DMS53 treated with DMSO at 0.1 percent for 48 hours (cell line): ENCODE data around the gene RPTOR.

Source experiments
- DNase-seq: peaks from one replicate; lab custom pipeline; 2025; ENCODE audit not compliant: unreplicated experiment; lab: John Stamatoyannopoulos, UW

Gene RPTOR

GRCh38 chr17:80998118-80998747 lies 453.6 kb downstream of the RPTOR start:
- no peak for DNase-seq

DNA sequence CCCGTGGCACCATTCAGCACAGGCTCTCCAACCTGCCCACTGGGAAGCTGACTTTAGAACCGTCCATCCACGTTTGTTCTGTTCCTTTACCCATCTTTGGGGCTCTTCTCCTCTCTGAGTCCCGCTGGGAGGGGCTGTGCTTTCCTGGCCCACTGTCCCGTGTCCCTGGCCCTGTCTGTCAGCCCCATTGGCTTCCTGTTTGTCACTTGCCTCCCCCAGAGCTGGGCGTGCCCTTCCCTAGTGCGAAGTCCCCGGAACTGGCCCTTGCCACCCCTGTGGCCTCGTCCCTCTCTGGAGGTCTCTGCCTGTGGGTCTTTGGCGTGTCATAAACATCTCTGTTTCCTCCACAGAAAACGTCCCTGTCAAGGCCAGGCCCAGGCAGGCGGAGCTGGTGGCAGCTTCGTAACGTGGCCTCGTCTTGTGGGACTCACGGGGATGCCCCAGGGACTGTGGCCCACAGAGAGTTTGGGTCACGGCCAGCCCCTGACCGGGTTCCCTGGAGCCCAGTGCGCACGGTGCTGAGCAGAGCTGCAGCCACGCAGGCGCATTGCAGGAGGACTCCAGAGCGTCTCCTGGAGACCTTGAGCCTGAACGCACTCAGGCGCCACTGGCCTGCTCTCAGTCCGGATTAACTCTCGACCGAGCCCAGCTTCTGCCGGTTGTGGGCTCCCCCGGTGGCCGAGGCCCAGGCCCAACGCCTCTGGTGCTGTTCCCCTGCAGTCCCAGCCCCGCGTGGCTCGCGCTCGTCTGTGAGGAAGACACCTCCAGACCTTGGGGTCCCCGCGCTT lies 454.3 kb downstream of the RPTOR start:
- DNase-seq, result no peak

DNA sequence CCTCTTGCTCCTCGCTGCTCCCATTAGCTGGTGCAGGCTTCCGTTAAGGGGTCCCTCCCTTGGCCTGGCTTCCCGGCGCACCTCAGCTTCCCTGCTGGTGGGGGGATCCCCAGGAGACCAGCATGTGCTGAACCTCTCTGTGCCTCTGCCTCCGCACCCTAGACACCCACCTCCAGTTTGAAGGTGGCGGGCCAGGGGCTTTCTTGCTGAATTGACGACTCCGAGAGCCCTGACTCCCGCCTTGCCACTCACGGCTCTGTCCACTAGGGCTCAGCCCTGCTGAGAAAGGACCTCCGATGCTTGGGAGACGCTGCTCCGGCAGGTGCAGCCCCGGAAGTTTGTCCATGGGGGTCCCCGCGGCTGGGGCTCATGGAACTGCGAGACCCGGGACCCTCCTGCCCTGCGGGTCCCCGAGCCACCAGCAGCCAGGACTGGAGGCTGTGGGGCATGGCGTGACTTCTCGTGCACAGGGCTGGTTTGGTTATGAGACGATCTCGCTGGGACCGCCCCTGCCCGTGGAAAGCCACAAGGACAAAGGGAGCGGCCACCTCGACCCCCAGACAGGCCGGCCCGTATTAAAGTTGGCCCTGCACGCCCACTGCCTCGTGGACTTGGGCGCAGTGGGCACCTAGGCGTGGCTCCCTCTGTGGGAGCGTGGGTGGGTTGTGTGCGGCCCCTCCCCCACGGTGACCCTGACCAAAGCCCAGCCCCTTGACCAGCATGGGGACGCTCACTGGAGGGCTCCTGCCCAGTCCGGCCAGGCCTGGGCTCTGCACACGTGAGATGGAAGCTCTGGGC lies 455.1 kb downstream of the RPTOR start:
- no peak for DNase-seq

GRCh38 chr17:81000334-81000630 lies 455.6 kb downstream of the RPTOR start:
- DNase-seq, result no peak

DNA sequence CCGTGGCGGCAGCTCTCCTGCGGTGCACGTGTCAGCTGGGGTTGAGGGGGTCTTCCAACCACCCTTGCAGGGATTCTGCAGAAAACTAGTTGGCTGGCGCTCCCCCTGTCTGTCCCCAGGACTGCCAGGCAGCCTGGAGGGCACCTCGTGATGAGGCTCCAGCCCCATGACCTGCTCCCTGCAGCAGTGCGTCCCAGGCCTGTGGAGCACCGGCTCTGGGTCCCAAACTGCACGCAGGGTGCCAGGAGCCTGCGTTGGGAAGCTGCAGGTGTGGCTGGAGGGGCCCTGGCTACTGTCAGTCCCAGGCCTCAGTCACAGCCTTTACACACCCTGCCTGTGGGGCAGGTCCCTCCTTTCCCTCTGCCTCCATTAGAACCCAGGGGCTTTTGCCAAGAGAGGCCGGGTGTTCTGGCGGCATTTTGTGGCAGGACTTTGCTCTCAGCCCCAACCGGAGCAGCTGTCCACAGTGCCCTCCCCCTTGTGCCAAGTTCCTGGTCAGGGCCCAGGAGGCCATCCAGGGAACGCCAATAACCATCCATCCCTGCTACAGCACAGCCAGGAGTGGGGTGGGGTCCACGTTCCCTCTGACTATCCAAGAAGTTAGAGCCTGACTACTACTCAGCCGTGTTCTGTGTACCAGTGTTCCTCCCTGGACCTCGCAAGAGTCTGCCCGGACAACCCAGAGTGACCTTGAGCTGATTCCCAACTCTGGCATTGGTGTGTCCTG lies 456.2 kb downstream of the RPTOR start:
- DNase-seq, result no peak

DNA sequence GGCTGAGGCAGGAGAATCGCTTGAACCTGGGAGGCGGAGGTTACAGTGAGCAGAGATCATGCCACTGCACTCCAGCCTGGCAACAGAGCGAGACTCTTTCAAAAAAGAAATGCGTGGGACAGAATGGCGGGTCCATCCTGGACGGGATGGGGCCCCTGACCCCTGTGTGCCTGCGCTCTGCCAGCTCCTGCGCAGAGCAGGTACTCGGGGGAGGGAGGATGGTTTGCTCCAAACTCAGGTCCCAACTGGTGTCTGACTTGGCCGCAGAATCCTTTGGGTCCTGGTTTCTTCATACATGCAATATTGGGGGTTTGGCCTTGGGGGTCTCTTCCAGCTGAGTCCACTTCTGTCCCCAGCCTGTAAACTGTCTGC lies 457.4 kb downstream of the RPTOR start:
- no peak for DNase-seq

DNA sequence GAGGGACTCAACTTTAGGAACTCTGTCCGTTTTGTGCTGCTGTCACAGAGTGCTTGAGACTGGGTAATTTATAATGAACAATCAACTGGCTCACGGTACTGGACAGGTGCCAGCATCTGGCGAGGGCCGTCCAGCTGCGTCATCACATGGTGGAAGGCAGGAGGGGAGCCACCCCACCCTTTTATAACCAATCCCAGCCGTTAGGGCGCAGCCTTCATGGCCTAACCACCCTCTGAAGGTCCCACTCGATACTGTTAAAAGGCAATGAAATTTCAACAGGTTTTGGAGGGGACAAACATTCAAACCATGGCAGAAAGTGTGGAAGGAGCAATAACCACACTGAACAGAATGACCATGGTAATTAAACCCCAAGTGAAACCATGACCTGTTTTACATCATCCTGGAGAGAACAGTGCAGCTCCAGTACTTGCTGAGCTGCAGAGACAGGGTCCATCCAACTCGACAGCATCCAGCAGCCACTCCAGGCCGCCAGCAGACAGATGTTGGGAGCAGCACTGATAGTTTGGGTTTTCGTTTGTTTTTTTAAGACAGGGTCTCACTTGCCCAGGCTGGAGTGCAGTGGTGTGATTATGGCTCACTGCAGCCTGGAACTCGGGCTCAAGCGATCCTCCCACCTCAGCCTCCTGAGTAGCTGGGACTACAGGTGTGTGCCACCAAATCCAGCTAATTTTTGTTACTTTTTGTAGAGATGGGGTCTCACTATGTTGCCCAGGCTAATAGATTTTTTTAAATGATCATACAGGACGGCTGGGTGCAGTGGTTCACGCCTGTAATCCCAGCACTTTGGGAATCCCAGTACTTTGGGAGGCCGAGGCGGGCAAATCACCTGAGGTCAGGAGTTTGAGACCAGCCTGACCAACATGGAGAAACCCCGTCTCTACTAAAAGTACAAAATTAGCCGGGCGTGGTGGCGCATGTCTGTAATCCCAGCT lies 458.0 kb downstream of the RPTOR start:
- peak; percentile 62 for DNase-seq

DNA sequence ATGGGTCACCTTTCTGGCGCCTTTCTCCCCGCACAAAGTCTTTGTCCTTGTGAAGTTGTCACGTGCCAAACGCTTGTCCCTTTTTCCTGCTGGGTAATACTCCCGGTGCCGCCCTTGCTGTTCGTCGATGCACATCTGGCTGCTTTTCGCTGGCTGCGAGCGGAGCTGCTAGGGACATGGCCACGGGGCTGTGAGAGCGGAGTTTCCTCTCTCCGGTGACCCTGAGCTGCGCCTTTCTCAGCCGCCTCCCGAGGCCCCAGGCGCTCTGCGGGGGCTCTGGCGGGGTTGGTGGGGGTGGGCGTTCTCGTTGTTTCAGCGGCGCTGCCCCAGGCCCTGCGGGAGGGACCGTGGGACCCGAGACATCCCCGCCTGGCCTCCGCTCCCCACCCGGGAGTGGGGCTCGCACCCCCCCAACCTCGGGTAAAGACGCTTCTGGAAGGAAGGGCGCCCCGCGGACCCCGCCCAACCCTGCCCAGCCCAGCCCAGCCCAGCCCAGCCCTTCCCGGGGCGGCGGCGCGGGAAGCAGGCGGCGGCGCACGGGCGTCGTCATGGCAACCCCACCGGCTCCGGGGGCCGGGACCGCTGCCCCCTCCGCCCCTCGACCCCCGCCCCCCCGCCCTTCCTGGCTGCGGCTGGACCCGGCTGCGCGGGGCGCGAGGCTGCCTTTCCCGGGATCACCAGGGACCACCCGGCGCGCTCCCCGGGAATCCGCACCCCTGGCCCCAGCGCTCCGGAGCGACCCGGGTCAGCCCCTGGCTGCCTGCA lies 459.3 kb downstream of the RPTOR start:
- no peak for DNase-seq

DNA sequence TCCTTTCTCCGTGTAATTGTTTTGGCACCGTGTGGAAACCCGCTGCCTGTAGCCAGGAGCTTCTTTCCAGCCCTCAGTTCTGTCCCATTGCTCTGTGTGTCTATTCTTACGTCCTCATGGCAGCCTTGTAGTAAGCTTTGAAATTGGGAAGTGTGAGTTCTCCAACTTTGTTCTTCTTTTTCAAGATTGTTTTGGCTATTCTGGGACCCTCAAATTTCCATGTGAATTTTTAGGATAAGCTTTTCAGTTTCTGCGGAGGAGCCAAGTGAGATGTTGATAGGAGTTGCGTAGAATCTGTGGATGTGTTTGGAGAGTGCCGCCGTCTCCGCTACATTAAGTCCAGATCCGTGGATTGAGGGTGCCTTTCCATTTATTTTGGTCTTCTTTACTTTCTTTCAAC lies 462.3 kb downstream of the RPTOR start:
- no peak for DNase-seq

DNA sequence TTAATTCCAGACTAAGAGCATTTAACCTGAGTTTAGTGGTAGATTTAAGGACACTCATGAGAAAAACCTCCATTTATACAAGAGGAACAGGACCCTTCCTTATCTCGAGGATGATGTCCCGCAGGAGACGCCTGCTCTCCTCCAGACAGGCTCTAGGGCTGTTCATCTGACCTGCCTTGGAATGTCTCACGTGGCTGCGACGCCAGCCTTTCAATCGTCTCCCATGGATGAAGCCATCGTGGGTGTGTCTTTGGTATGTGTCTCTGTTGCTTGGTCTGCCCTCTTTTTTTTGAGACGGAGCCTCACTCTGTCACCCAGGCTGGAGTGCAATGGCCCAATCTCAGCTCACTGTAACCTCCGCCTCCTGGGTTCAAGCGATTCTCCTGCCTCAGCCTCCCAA lies 463.5 kb downstream of the RPTOR start:
- DNase-seq, result no peak

- no peak for DNase-seq
Observed at GRCh38 chr17:81009136-81009535, 464.5 kb downstream of the RPTOR start.

- DNase-seq, result no peak
Observed at GRCh38 chr17:81010935-81011334, 466.3 kb downstream of the RPTOR start.

GRCh38 chr17:81011951-81012350 lies 467.3 kb downstream of the RPTOR start:
- DNase-seq, result no peak

GRCh38 chr17:81012574-81013447 lies 468.2 kb downstream of the RPTOR start:
- no peak for DNase-seq

- no peak for DNase-seq
Observed at GRCh38 chr17:81013642-81014041, 469.0 kb downstream of the RPTOR start.

GRCh38 chr17:81015136-81015535 lies 470.5 kb downstream of the RPTOR start:
- no peak for DNase-seq
